Measurements from ENCODE around the gene CHRNA1.
A peak's percentile ranks its signal among the peaks of the same experiment; 100 is the strongest.

CHRNA1 gene

DNA sequence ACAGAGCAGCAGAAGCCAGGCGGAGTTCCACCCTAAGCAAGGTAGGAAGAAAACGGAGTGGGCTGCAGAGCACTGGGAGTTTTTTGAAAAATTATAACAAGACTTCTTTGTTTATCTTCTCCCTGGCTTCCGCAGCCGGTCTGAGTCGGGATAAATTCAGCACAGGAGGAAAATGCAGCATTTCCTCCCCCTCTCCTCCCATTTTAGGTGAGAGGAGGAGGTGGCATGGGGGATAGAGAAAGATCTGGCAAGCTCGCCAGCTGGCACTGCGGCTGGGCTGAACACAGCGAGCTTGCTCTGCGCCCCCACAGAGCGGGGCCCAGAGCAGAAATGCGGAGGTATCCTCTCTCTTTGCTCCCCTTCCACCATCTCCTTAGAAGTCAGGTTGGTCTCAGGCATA lies 17.7 kb upstream of the CHRNA1 start:
- no peak for DNase-seq (ENCODE audit: low spot score)

DNA sequence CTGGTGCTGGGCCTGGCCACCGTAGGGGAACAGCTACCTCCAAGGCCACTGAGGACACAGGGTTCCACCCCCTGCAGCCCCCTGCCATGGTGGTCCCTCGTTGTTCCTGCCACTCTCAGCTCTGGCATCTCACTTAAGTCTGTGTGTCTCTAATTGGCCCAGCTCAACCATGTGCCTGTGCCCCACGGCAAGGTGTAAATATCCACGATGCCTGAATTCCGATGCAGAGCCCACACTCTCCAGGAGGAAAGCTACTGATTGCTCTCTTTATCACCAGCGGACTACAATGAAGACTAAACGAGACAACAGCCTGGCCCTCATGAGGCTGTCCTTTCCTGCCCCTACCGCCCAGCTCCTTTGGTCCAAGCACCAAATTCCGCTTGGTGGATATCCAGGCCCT lies 17.0 kb upstream of the CHRNA1 start:
- no peak for DNase-seq (ENCODE audit: low spot score)

DNA sequence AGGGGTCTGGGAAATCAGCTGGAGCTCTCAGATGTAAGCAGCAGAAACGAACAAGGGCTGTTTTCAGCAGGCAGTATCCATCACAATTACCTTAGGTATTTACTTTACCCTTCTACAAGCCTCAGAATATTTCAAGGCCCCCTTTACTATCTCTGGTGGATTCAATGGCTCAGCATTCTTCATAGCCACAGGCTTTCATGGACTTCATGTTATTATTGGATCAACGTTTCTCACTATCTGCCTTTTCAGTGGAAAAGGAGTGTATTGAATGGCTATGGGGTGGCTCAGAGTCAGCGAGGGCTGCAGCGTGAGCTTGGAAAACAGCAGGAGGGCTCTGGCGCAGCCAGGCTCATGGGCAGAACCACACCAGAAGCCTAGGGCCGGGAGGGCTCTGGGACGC lies 16.6 kb upstream of the CHRNA1 start:
- DNase-seq (ENCODE audit: low spot score): no peak

DNA sequence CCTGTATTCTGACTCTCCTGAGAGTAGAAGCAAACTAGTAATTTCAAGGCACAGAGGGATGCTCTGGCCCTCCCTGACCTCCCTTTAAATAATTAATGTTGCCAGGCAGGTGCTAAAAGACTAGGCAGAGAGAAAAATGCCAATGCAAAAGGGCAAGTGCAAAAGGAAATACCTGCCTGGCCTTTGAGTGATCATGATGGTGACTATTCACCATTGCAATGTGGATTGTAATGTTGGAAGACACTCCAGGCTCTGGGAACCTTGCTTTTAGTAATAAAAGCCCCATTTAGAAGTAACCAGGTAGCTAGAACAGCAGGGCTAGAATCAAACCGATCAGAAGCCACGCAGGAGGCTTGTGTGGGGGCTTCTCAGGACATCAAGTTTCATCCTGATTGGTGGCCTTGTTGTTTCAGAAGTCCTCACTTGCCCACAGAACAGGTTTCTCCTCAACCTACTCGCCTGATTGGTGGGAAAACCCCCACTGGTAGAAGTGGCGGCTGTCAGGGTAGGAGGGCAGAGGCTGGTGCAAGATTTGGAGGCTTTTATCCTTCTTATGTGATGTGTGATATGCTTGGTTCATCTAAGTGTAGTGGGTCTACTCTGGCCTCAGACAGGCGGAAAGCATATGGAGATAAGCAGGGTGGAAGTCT lies 16.0 kb upstream of the CHRNA1 start:
- DNase-seq (ENCODE audit: low spot score): no peak

DNA sequence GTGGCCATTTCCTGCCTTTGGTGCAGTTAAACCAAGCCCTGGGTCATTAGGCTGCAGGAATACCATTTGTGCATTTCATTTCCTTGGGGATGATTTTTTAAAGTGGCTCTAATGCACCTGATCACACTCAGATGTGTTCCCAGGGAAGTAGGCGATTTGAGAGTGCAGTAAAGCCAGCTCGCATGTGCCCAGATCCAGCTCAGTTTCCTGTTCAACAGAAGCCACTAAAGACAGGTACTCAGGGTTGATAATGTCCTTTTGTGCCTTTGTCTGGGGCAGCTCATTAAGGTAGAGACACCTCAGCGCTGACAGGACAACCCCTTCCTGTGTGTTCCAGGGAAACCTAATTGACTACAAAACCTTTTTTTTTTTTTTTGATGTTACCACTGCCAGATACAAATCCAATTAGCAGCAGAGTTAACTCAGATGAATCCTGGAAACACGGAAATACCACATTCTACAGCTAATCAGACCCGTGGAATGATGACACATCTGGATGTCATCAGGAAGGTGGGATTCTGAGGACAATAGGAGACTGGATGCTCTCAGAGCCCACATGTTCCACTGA lies 15.2 kb upstream of the CHRNA1 start:
- DNase-seq (ENCODE audit: low spot score): no peak

DNA sequence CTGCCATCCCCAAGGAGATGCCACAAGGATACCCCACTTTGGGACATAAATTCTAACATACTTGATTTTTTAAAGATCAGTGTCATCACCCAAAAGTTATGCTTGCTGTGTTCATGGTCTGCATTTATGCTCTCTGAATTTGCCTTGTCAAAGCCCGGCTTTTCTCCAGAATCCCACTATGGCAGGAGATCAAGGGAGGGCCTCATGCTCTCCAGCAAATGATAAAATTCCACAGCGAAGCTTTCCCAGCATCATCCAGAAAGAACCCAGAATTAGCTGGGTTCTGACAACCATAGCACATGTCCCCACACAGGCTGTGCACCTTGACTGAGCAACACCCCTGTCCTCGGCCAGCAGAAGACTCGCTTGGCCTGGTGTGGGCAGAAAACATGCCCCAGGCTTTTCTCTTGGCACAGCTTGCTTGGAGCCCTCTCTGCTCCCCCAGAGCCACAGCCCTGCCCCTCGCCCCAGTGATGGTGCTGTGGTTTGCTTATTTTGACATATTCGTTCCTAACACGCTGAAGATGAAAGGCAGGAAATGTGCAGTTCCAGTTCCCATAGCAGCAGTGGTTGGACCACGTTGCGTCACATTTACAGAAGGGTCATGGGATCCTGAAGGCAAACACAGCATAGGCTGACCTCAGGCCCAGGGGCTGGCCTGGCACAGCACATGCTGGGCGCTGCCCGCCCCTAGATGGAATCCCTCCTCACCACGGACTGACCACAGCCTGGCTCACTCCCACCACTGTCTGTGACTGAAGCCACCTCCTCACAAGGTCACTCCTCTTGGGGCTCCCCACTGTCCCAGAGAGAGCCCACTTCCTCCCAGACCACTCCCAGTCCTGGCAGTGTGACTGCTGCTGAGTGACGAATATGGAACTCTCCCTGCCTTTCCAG lies 14.1 kb upstream of the CHRNA1 start:
- no peak for DNase-seq (ENCODE audit: low spot score)

DNA sequence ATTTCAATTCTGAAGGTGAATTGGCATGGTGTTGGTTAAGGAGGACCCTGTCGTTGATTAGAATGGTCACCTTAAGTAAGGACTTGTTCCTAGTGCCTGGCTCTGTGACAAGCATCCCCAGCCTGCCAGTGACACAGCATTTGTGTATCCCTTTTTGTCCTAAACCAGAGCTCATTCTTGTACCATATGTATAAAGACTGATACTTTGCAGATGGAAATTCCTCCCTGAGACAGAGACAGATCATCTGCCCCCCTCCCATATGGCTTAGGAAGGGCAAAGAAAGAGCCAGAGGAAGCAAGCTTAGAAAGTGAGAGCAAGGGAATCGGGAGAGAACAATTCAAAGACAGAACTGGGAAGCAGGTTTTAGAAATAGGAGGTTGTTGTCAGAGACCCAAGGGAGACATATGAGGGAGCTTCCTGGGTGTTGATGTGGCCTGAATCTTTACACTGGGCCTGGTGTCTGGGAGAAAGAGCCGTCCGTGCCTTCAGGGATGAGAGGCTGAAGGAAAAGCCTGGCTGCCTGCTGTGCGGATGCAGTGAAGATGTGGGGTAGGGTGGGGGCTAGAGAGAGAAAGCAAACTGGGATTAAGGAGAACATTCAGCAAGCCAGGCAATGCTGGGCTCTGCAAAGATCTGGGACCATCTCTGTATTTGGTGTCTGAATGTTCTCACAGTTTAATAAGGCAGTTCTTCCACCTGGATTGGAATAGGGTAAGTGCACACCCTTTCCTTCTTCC lies 13.2 kb upstream of the CHRNA1 start:
- DNase-seq (ENCODE audit: low spot score): no peak

DNA sequence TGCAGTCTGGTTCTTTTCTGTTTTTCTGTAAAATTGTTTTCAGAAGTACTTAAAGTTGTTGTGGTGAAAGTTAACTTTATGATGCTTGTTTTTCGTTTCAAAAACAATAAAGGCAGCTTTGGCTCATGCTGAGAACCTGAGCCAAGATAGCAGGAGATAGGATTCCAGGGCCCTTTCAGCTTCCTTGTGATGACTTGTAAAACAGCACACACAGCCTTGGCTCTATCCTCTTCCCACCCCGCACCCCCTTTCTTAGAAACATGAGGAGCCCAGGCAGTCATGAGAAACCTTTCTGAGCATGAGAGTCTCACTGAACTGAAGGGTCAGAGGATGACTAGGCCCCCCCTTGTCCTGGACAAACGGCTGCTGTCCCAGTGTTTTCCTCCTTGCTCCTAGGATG lies 12.4 kb upstream of the CHRNA1 start:
- no peak for DNase-seq (ENCODE audit: low spot score)

DNA sequence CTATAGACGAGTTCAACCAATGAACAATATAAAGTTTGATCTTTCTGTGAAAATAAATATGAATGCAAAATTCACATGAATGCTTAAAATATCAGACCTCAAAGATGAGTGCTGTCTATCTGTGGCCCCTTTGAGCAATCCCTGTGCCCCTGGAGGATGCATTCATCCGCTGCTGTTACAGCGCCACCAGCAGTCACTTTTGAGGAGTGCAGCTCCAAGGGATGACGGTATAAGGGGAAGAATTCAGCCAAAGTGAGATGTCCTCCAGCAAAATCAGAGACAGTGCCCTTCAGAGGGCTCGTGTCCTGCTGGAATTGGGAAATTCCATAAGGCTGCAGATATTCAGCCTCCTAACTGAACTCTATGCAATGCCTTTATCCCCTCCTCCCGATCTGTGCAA lies 12.0 kb upstream of the CHRNA1 start:
- no peak for DNase-seq (ENCODE audit: low spot score)

DNA sequence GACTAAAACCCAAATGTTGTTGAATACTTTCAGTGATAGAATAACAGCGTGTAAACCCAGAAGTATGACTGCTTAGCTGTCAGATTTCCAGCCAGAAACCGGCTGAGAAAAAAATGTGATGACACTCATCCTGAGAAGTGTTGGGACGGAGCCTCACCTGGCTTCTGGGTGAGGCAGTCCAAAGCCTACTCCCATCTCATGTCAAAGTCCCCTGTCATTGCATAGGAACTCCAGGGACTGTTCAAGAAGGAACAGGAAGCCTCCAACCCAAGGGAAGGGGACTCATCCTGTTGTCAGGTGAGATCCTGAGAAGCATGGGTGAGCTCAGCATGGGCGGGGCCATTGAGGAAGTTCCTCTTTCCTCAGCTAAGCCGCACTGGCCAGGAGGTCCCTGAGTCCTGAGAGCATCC lies 11.3 kb upstream of the CHRNA1 start:
- DNase-seq (ENCODE audit: low spot score): no peak

DNA sequence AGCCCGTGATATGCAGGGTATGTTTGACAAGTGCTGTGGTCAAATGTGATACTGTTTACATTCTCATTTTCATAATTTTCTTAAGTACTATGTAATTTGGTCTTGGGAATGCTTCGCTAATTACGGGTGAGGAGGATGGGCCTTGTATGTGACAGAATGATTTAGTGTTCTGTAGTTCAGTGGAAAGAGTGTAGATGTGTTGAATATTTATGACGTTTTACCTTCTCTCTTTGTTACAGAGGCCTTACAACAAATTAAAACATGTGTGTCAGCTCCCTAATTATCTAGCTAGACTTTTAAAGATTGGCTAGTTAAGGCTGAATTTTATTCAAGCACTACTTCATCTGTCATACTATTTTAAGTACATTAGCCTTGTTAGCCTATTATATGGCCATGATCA lies 10.6 kb upstream of the CHRNA1 start:
- no peak for DNase-seq (ENCODE audit: low spot score)

DNA sequence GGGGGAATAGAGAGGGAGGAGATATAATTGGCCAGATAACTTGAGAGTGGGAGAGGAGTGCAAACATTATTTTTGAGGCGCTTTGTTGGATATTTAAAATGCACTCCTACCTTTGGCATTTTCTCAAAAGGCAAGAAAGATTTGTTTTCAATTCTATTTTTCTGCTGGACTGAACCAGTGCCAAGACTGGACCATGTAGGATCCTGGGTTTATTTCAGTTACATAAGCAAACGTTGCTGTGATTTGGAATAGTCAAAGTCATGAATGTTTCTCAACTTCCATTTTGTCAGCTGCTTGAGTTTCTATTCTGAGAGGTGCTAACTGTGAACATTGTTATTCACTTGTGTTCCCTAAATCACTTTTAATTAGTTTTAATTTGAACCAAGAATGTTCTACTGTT lies 8.9 kb upstream of the CHRNA1 start:
- no peak for DNase-seq (ENCODE audit: low spot score)

DNA sequence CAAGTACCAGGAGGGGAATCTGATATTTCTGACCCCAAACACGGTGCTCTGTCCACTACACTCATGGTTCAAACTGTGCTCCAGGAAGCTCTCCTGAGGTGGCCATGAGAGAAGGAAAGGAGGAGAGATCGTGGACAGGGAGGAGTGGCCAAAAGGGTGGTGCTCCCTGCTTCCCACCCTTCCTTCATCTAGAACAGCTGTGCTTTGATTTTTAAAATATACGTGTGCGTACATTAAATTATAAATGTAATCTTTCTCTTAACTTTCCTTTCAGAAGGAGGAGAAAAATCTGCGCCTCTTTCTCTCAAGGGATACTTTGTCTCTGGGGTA lies 8.2 kb upstream of the CHRNA1 start:
- DNase-seq (ENCODE audit: low spot score): no peak

DNA sequence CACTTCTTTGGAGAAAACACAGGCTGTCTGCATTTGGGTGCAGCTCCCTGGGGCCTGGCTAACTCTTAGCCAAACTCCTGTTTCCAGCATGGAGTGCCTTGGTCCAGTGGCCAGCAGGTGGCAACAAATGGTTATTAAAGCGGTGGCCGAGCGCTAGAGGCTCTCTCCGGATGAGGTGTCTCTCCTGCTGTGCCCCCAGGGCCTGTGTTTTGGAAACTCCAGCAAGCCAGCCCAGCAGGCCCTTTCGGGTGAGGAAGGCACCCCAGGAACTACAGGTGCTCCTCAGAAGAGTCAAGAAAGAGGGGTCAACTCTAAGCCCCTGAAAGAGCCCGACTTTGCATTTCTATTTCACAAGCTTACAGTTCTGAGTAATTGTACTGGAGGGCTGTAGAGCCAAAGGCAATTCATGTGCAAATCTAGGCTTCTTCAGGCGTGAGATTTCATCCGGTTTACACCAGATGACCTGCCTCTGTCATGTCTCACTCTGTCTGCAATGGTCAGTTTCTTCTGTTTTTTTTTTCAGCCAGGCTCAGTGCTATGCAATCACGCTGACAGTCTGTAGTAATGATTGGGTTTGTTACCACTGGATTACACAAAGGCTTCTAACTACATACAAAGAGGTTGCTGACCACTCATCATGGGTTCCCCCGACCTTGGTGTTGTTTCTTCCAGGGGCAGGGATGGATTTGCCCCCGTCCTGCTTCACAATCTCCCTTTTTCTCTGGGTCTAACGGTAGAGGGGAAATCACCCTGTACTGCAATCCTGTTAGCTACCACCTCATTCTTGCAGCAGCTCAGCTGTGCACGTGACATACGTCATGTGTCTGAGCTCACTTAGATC lies 7.6 kb upstream of the CHRNA1 start:
- DNase-seq (ENCODE audit: low spot score): peak; percentile 69

DNA sequence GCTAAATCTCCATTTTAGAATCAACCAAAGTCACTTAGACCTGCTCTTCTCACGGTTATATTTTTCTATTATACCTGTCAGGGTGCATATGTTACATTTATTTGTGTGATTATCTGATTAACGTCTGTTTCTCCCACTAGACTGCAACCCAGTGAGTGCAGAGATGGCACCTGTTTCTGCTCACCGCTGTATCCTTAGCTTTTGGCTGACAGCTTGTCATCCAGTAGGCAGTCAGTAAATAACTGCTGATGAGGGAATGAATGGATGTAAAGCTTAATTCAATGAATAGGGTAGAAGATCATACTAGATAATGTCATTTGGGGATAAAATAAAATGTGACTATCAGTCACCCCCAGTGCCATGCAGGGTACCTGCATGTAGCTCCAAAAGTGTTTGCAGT lies 6.9 kb upstream of the CHRNA1 start:
- no peak for DNase-seq (ENCODE audit: low spot score)

DNA sequence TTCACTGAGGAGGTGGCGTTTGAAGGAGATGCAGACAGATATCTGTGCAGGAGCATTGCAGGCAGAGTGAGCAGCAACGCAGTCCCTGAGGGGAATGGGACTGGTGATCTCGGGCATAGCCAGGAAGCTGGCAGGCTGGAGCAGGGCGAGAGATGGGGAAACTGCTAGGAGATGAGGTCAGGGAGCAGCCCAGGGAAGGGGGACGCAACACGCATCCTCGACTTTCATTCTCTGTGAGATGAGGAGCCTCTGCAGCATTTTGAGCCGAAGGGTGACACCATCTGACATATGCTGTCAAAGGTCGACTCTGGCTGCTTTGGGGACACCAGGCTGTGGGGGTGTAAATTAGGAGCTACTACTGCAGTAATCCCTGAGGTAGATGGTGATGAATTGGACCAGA lies 4.3 kb upstream of the CHRNA1 start:
- DNase-seq (ENCODE audit: low spot score): no peak

DNA sequence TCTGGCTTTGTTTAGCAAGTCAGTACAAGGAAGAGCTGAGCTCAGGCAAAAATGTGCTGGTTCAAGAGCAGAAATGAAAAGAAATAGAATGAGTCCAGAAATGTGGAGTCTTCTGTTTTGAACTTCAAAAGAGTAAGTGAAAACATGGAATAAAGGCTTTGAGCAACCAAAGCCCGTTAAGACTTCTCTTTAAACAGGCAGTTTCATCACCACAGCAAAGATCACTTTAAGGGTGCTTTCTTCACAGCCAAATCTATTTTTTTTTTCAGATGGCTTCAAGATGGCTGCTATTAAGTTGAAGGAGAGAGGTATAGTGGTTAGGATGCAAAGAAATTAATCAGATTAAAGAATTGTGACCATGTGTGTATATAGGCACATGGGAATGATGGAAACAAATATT lies 2.0 kb upstream of the CHRNA1 start:
- DNase-seq (ENCODE audit: low spot score): no peak

DNA sequence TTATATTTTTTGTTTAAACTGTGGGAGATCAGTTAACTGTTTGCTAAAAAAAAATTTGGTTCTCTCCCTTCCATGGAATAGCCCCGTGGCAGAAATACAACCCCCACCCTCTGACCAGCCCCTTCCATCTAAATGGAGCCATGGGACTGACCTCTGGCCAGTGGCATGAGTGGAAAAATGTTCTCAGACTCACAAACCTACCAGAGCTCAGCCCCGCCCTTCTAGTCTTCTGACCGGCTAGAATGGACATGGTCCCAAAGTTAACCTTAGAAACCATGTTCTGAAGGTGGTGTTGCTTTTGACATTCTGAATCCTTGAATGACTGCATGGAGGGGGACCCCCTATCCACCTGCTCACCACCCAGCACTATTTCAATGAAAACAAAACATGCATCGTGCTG lies 1.3 kb upstream of the CHRNA1 start:
- no peak for DNase-seq (ENCODE audit: low spot score)

DNA sequence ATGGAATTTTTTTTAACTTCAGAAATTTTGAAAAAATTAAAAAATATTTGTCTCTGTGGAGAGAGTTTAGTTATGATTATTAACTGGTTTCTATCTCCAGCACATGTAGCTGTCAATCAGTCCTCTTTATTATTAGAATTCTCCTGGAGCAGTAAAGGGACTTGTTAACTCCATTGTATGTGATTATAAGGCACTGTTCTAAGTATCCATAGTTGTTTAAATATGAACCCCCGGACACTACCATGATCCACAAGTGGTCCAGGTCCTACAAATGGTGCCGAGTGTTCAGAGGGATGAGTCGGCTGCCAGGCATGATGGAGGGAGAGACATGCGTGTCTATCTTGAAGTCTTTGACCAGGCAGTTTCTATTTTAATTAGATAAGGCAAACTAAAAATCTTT lies 492 bp downstream of the CHRNA1 start:
- no peak for DNase-seq (ENCODE audit: low spot score)

DNA sequence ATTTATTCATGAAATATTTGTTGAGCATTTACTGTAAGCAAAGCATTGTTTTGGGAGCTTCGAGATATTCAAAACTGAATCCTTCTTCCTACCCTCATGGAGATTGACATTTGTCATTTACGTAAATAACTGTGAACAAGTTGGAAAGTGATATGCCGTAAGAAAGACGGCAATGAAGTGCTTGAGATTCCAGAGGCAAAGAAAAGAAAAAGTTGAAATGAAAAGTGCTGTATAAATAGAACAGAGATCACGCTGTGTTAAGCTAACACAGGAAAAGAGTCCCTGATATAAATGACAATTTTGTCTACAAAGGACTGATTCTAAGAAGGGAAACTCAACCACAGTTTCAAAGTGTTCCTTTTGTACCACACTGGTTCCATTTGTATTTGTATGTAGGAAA lies 1.8 kb downstream of the CHRNA1 start:
- no peak for DNase-seq (ENCODE audit: low spot score)

DNA sequence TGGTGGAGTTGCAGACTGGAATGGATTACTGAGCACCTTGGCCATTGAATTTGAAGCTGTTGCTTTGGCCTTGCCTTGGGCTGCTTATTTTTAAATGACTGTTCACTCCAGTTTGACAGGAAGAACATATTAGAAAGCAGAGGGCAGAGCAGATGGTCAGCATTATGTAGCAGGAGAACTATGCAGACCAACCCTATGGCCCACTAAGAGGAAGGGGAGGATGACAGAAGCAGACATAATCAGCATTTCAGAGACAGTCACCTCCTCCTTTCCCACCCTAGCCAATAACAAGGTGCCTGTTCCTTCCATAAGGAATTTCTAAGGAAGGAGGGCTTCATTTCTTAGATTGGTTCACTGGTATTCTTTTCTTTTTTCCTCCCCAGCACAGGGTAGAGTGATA lies 2.4 kb downstream of the CHRNA1 start:
- no peak for DNase-seq (ENCODE audit: low spot score)
